Endothelial cell of hepatic sinusoid (primary cell): Measurements from ENCODE around the gene CARD19.
"Not testable (repeated sequence)": the region's sequence is repeated elsewhere in the genome, so short reads cannot be mapped to it uniquely, and the experiment has no call there.

ENCODE experiments used
- in situ Hi-C: cut with HindIII; loops from 2 replicates; pipeline ENCODE4 v1.10.0; 2017; ENCODE audit warnings: low sequenced_read_pairs

The CARD19 gene

DNA sequence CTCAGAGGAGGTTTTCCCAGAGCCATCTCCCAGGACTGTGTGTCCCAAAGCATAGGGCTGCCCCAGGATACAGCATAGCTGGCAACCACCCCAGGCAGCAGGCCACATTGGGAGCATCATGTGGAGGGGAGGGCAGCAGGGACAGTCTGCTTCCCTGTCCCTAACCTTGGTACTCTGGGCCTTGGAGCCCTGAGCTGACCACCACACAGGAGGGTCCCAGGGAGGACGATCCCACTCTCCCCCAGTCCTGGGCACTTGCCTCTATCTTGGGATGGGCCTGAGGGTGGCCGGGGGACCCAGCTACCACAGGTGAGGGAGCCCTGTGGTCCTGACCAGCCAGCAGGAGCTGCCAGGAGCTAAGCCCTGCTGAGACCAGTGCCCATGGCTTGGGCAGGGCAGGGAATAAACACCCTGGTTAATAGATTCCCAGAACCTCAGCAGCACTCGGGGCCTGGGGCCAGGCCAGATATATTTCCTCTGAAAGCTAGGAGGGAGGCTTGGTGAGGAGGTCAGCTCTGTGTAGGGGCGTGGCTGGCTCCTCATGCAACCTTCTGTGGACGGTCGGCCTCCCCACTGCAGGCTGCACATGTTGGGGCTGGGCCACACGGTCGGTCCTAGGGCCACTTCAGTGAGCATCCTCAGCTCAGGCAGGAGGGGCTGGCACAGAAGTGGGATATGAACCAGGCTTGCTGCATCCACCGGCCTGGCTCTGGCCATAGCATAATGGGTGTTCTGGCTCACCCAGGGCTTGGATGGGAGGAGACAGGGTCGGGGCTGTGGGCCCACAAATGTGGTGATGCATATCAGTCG, 33.9 kb downstream of the CARD19 start:
- in situ Hi-C loops, result no loop called here

DNA sequence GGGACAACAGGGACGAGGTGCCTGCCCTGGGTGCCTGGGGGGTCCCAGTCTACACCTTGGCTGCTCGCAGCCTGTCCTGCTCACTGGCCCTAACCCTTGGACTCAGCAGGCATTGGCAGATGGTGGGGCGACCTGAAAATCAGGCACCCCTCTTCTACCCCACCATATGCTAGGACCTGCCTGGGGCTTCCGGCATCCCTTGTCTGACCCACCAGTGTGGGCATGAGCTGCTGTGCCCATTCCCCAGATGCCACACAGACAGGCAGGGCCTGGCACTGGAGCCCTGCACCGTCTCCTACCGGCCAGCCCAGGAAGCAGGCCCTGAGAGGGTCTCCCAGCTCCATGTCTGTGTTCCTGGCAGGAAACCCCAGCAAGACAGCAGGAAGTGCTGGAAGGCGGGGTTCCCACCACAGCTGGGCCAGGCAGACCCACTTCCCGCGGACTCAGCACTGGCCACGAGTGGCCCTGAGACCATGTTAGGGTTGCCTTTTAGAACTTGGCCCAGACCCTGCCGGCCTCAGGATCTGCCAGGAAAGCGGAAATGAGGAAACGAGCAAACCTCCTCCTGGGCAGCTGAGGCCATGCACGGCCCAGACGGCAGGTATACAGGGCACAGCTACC, 35.0 kb downstream of the CARD19 start:
- in situ Hi-C loops, result no loop called here

- in situ Hi-C loops, result no loop called here
These were observed 35.7 kb downstream of the CARD19 start for GRCh38 chr9:93131599-93132286.

GRCh38 chr9:93132287-93132927, 36.4 kb downstream of the CARD19 start:
- in situ Hi-C loops, result no loop called here

GRCh38 chr9:93132946-93133680, 37.1 kb downstream of the CARD19 start:
- in situ Hi-C loops, result no loop called here

GRCh38 chr9:93133681-93134014, 37.6 kb downstream of the CARD19 start:
- in situ Hi-C loops, result no loop called here

DNA sequence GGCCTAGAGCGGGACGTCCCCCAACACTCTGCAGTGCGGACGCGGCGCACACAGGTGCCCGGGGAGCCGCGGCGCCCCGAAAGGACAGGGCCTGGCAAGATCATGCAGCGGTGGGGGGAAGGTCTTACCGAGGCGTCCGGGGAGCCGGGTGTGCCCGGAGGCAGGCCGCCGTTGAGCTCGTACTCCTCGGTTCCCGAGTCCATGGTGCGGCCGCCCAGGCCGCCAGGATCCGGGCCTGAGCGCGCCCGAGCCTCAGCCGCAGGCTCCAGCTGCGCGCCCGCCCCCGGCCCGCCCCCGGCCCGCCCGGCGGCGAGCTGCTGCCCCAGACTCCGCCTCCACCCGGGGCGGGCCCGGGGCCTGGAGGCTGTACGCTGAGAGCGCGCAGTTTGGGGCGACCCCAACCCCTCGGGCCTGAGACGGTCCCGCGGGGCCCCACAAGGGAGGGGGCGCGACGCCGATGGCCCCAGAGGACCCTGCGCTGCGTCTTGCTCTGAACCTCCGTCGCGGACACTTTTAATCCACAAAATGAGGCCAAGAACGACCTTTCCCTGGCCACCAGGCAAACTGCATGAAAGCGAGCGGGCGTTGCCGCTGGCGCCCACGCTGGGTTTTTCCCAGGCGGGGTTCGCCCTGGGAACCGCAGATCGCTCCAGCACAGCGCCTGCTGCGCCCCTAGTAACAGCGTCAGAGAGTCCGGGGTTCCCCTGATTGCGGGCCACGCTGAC, 38.2 kb downstream of the CARD19 start, which contains the start of gene NINJ1:
Gene NINJ1 (minus strand): TSS at position 237 of the 725 bp plus-strand sequence. CDS start 34 bp downstream, at position 203.
- in situ Hi-C loops, result no loop called here

DNA sequence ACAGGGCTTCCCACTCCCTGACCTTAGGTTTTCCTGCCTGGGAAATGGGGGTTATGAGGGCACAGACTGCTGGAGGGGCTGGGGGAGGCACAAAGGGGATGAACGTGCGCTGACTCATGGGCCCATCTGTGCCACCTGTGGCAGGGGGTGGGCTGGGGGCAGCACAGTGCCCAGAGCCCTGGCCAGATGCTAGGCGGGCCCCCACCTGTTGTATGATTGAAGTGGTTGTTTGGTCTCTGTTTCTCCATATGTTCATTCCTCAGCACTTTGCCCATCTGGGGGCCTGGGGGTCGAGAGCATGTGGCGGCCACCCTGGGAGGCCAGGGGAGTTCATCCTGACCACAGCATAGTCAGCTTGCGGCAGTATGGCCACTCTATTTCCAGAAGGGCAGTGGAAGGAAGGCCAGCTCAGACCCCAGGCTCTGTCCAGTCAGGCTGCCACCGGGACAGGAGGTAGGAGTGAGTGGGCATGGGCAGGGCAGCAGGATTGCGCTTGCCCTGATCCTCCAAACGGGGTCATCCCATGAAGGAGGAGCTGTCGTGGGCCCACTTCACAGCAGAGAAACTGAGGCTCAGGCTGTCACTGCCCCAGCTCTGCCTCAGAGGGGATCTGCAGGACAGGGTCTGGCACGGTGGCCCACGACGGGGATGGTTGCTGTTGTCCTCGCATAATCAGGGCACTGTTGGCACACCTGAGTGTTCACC, 38.9 kb downstream of the CARD19 start:
- in situ Hi-C loops, result no loop called here

- in situ Hi-C loops, result no loop called here
These were observed 40.0 kb downstream of the CARD19 start for GRCh38 chr9:93136011-93136440.

GRCh38 chr9:93137362-93137761, 41.3 kb downstream of the CARD19 start:
- in situ Hi-C loops, result no loop called here

- in situ Hi-C loops, result no loop called here
These were observed 42.3 kb downstream of the CARD19 start for GRCh38 chr9:93138171-93138764.

DNA sequence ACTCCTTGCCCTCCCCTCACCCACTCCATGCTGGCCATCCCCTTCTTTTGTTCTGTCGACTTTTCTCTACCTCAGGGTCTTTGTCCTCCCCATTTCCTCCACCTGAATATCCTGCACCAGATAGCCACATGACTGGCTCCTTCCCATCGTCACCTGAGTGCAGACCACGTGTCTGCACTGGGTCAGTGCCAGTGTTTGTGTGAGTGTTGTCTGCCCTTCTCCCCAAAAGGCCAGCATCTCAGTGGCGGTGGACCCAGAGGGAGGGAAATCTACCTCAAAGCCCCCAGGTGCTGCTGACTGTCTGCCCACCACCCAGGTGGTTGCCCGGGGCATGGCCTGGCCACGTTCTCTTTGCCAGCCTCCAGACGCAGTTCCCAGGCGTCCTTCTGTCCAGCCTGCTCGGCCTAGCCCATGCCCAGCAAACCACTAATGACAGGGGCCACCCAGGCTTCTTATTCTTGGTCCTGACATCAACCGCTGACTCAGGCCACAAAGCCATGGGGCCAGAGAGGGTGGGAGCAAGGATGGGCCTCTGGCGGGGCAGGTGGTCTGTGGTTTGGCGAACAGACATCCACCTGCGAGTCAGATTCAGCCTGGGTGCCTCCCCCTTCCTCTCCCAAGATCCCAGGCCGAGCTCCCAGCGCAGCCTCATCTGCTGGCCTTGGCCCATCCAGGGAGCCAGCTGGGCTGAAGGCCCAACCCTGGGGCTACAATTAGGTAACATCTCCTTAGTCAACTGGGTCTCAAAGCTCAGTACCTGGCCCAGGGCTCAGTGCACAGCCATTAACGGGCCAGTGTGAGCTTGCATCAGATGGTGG, 43.6 kb downstream of the CARD19 start:
- in situ Hi-C loops, result no loop called here

- in situ Hi-C loops, result no loop called here
These were observed 45.9 kb downstream of the CARD19 start for GRCh38 chr9:93141771-93142483.

DNA sequence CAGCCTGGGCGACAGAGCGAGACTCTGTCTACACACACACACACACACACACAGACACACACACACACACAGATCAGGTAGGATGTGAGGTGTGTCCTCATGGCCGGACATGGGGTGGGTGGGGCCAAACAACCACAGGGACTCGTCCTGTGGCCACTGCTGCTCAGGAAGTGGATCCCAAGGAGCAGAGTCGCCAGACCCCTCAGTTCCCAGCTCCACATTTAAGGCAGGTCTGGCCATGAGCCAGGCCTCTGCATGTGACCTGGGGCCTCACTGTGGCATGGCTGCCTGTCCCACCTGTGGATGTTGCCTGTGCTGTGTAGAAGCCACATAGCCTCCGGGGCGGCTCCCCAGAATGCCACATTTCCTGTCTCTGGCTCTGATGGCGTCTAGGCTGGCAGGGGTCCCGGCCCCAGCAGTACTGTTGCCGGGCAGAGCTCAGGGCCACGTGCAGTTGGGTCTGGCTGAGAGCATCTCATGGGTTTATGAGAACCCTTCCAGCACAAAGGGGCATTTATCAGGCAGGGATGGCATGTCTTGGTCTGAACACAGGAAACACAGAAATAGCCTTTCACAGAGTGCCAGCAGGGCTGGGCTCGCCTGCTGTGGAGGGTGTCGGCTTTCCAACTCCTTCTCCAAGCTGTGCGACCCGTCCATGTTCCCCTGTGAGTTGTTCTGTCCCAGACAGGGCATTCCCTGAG, 48.0 kb downstream of the CARD19 start:
- in situ Hi-C loops, result no loop called here

GRCh38 chr9:93146696-93147095, 50.7 kb downstream of the CARD19 start:
- in situ Hi-C loops, result not testable (repeated sequence)

GRCh38 chr9:93147632-93148031, 51.6 kb downstream of the CARD19 start:
- in situ Hi-C loops, result no loop called here

GRCh38 chr9:93148721-93149120, 52.7 kb downstream of the CARD19 start:
- in situ Hi-C loops, result no loop called here
